AG04450 (cell line): ENCODE results near the gene C2orf42. TPM values are rescaled to one million over a fixed set of nuclear protein-coding genes. Genes with fewer than 3 reads are reported as not detected.

Experiments
- CTCF ChIA-PET: fragments of 300-600, 350-600 bp; formaldehyde crosslinking; extraction: SDS; loops from one replicate; lab custom pipeline; 2022; ENCODE audit warnings: antibody characterized with exemption, inconsistent platforms; lab: Charles Lee
- POLR2A ChIA-PET: fragments of 350-600 bp; formaldehyde crosslinking; extraction: SDS; loops from one replicate; lab custom pipeline; 2021; ENCODE audit warnings: antibody characterized with exemption, inconsistent platforms; lab: Yijun Ruan, JAX
- DNase-seq: peaks from one replicate; pipeline ENCODE4 v3.0.0-alpha.2; 2011; ENCODE audit warnings: low read depth, low spot score
- H3K27ac ChIP-seq: one replicate; pipeline ENCODE4 v1.5.1; 2012; ENCODE audit warnings: low read depth, low read length, control low read depth
- H3K27me3 ChIP-seq: one replicate; pipeline ENCODE4 v1.6.0; 2012; ENCODE audit warnings: low read length; ENCODE audit not compliant: control insufficient read depth, insufficient read depth
- H3K4me3 ChIP-seq: 2 replicates; pipeline ENCODE4 v1.5.1; 2011; ENCODE audit warnings: mild to moderate bottlenecking, low read depth, low read length, control low read depth
- H3K9me3 ChIP-seq: 2 replicates; pipeline ENCODE4 v1.5.1; 2012; ENCODE audit warnings: low read length; ENCODE audit not compliant: control insufficient read depth, insufficient read depth
- CTCF ChIP-seq: IDR thresholded peaks from 2 replicates; pipeline ENCODE4 v1.5.1; 2011; ENCODE audit warnings: low read depth, low read length, control low read depth, inconsistent platforms
- polyA plus RNA-seq: library from polyadenylated mRNA; depleted of rRNA; stranded (reverse); fragments of >200 nt; gene quantifications from 2 replicates; pipeline ENCODE4 v1.2.3, GENCODE V29; 2011

C2orf42 gene
- polyA plus RNA-seq, 1 experiment, result 10.7 TPM

- CTCF ChIA-PET, result no interaction called here
- Histone ChIP-seq H3K27me3 (no peaks in the 10 kb centered on the region), H3K27ac (no peak overlapping the region), H3K9me3 (no peaks in the 10 kb centered on the region), H3K4me3 (no peak overlapping the region)
- TF ChIP-seq CTCF, result no peak
- no peak for DNase-seq
- POLR2A ChIA-PET, result no interaction called here
These were observed 44.7 kb downstream of the C2orf42 start for GRCh38 chr2:70145851-70146739.

- CTCF ChIA-PET, result interaction anchor here (3.0 kb wide), 1 partner anchor 232 kb away, joined by 34 read pairs; the partner anchor contains the start of gene MXD1
- no peaks in the 10 kb centered on the region for H3K27me3 ChIP-seq
- DNase-seq, result no peak
- H3K4me3 ChIP-seq, result no peak overlapping the region
- TF ChIP-seq CTCF, result no peak
- H3K9me3 ChIP-seq, result no peaks in the 10 kb centered on the region
- POLR2A ChIA-PET, result interaction anchor here (4.5 kb wide), 1 partner anchor 57 kb away, joined by 23 read pairs; the partner anchor contains the start of gene PCBP1
- H3K27ac ChIP-seq, result no peak overlapping the region
These were observed 45.7 kb downstream of the C2orf42 start for GRCh38 chr2:70145144-70145490.

- H3K4me3 ChIP-seq, result no peak overlapping the region
- no peaks in the 10 kb centered on the region for H3K9me3 ChIP-seq
- DNase-seq, result no peak
- POLR2A ChIA-PET, result interaction anchor here (1.5 to 4.5 kb wide), 2 partner anchors 46 to 57 kb away, joined by 3 to 23 read pairs; partner anchors contain the start of genes C2orf42 and PCBP1
- no peaks in the 10 kb centered on the region for H3K27me3 ChIP-seq
- CTCF ChIA-PET, result interaction anchor here (2.4 to 3.0 kb wide), 2 partner anchors 231 to 233 kb away, joined by 10 to 34 read pairs; partner anchors contain the start of gene MXD1
- TF ChIP-seq CTCF, result no peak
- H3K27ac ChIP-seq, result no peak overlapping the region
These were observed 46.2 kb downstream of the C2orf42 start for GRCh38 chr2:70144443-70145143.

- no peak for DNase-seq
- POLR2A ChIA-PET, result interaction anchor here (1.1 to 4.5 kb wide), 7 partner anchors 19 to 419 kb away, joined by 3 to 23 read pairs (median 5); partner anchors contain the start of genes C2orf42, MXD1 and PCBP1
- TF ChIP-seq CTCF, result no peak
- H3K27ac ChIP-seq, result peak overlapping the region; percentile 82
- H3K9me3 ChIP-seq, result no peaks in the 10 kb centered on the region
- H3K4me3 ChIP-seq, result peak overlapping the region; percentile 47
- CTCF ChIA-PET, result interaction anchor here (0.6 to 3.0 kb wide), 16 partner anchors 10 to 1766 kb away, joined by 3 to 34 read pairs (median 5); partner anchors contain the start of genes C2orf42 and MXD1
- no peaks in the 10 kb centered on the region for H3K27me3 ChIP-seq
These were observed 47.3 kb downstream of the C2orf42 start for GRCh38 chr2:70143314-70144150.
